ENCODE measurements around the gene HOXC12.

HOXC12 gene

GRCh38 chr12:53941187-53941586, 13.5 kb upstream of the HOXC12 start:
- no peak for DNase-seq

DNA sequence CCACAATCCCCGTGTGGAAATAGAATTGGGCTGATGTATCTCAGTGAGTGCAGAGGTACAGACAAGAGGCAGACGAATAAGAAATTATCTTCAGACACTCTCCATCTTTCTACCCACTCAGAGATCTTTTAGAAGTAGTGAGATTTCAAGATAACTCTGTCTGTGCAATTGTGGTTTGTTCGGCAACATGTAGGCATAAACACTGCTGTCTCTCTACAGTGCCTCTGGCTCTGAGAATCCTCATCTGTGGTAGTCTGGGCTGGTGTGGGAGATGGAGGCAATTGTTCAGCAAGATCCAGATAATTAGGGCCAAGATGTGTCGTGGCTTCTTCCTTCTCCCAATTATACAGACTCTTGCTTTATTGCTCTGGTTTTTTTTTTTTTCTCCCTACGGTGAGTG, 13.0 kb upstream of the HOXC12 start:
- DNase-seq = no peak

- no peak for DNase-seq
Observed at GRCh38 chr12:53942467-53942997, 12.2 kb upstream of the HOXC12 start.

- no peak for DNase-seq
Observed at GRCh38 chr12:53944209-53944608, 10.5 kb upstream of the HOXC12 start.

DNA sequence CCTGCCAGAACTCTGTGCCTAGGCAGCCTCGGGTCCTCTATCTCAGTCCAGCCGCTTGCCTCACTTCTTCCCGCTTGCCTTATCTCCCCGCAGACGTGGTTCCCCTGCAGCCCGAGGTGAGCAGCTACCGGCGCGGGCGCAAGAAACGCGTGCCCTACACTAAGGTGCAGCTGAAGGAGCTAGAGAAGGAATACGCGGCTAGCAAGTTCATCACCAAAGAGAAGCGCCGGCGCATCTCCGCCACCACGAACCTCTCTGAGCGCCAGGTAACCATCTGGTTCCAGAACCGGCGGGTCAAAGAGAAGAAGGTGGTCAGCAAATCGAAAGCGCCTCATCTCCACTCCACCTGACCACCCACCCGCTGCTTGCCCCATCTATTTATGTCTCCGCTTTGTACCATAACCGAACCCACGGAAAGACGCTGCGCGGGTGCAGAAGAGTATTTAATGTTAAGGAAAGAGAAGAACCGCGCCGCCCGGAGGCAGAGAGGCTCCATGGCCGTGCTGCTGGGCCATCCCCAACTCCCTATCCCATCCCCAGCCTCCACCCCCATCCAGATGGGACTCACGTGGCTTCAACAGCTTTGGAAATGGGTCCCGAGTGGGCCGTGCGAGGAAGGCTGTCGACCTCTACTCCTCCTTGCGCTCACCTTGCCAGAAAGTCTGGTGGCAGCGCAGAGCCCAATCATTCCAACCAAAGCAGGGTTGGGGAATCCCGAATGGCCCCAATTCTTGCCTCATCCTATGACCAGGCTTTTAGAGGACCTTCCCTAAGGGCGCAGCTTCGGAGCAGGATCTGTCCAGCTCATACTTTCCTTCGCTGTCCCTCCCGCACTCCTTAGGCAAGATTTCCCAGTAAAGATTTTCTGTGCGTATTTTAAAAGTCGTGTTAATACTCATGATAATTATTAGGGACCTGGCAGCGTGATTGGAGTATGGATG, 9.5 kb upstream of the HOXC12 start:
- no peak for DNase-seq

DNA sequence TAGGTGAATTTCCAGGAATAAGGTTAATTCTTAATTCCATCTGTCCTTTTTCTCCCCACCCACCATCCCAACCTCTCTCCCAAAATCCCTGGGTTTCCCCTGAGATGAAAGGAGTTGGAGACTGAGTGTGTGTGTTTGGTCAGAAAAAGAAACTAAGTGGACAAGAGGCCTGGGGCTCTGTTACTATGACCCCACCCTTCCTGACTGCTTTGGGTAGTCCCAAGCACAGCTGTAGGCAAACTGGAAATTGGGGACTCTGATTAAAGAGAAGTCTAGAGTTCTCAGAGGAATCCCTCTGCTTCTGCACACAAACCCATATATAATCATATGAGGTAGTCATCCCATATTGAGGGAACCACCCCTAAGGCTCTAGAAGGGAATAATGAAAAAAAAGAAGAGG, 7.0 kb upstream of the HOXC12 start:
- DNase-seq = no peak

DNA sequence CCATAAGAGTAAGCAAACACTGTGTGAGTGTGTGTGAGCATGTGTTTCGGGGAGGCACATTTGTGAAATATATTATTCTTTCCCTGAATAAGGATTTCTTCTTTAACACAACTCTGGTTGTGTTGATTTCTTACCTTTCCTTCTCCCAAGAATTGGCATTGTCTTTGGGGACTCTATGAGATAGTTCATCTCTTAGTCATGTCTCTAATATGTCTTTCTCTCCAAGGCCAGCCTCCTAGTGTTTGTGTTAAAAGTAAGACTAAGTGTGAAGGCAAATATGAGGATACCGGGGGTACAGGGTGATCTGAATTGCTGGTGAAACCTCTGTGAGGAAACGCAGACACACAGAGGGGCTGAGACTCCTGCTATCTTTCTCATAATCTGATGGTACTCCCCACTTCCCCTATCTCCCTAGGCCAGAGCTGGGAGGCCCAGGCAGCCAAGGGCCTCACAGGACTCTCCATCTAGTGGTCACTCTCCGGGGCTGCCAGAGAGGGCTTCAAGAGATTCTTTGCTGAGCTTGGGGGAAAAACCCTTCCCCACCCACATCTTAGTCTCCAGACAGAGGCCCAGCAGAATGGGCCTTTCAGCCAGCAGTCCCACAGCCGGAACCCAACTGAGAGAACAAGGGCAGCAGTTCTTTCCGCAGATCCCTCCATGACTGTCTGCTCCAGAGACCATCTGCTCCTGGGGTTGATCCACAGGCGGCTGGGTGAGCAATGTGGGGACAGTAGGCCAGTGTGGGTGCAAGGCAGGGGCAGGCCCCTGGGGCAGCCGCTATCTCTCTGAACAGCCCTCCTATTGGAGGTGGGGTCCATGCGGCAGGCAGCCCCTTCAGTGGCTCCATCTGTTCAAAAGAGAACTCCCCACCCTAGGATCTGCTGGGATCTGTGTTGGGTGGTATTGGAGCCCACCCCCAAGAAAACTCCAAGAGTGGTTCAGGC, 5.8 kb upstream of the HOXC12 start:
- DNase-seq = no peak

- DNase-seq = no peak
Observed at GRCh38 chr12:53949631-53950436, 4.9 kb upstream of the HOXC12 start.

- no peak for DNase-seq
Observed at GRCh38 chr12:53950437-53950773, 4.3 kb upstream of the HOXC12 start.

DNA sequence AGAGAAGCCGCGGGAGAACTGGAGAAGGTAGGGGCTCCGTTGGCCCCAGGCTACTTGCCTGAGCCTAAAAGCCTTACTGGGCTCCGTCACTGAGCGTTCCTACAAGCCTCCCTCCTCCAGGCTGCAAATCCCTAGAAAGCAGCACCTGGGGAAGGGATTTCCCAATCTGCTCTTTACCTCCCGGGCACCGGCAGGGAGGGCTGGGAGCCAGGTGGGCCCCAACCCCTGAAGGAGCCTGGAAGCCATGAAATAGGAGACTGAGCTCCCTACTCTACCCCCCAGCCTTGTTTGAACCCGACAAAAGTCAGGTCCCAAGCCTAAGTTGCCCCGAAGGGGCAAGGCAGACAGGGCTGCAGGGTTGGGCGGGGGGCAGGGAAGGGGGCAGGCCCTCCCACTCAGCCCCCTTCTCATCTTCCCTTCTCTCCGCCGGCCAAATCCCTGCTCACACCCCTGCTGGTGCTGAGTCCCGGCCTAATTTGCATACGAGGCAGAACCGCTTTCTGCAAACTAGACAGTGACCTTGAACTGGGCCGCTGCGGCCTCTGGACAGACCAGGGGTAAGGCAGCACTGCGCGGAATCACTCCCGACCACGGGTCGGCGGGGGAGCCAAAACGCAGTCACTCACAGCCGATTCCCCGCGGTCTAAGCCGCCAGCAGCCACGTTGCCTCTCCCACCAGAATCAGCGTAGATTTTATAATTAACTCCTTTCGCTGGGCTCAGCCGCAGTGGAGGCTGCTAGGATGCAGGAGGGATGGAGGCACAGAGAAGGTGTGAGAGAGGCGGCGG, 3.7 kb upstream of the HOXC12 start:
- DNase-seq = no peak

GRCh38 chr12:53951577-53952334, 2.9 kb upstream of the HOXC12 start:
- DNase-seq = no peak

GRCh38 chr12:53952335-53952694, 2.4 kb upstream of the HOXC12 start:
- no peak for DNase-seq

- no peak for DNase-seq
Observed at GRCh38 chr12:53952871-53953734, 1.6 kb upstream of the HOXC12 start.

DNA sequence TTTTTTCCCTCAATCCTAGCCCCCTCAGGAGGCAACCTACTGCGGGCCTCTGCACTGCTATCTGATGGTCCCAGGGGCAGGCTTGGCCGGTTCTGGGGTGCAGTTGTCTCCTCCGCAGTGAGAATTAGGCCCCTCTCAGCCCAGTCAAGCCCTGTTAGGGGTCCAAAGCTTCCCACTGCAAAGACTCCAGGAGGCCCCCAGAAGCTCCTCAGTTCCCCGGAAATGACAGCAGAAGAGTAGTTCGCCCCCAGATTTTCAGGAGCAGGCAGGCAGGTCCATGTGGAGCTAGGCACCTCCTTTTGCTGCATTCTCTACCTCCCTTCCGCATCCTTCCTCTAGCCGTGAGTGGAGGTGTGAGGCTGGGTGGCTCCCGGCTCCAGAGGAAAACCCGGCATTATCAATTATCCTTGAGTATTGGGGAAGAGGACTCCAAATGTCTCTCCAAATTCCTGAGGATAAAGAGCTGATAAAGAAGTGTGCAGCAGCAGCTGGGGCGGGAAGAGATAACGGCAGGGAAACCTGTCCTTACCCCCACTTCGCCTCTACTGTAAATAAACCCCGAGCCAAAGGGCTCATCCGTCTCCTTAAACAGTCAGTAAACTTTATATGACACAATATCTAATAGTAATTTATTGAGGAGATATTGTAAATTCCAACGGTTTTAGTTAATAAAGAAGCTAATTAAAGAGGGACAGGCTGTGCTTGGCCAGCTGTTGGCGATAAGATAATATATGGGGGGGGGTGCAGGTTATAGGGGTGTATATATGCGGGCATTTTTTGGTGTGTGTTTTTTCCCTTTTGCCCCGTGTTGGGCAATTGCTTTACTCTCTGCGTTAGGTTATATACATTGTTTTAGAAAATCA, 641 bp upstream of the HOXC12 start:
- no peak for DNase-seq

DNA sequence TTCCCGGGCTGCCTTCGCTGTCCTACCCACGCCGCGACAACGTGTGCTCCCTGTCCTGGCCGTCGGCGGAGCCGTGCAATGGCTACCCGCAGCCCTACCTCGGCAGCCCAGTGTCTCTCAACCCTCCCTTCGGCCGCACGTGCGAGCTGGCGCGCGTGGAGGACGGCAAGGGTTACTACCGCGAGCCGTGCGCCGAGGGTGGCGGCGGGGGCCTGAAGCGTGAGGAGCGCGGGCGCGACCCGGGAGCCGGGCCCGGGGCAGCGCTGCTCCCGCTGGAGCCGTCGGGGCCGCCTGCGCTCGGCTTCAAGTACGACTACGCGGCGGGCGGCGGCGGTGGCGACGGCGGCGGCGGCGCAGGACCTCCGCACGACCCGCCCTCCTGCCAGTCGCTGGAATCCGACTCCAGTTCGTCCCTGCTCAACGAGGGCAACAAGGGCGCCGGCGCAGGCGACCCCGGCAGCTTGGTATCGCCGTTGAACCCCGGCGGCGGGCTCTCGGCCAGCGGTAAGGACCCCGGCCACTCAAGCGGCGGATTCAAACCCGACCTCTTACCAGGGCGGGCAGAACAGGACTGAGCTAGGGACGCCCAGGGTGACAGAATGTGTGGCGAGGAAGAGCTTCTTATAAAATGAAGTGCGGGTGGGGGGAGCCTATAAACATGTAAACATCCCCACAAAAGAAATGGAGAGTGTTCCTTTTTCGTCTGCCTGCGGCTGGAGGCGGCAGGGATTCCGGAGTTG, 503 bp downstream of the HOXC12 start:
- DNase-seq = no peak

DNA sequence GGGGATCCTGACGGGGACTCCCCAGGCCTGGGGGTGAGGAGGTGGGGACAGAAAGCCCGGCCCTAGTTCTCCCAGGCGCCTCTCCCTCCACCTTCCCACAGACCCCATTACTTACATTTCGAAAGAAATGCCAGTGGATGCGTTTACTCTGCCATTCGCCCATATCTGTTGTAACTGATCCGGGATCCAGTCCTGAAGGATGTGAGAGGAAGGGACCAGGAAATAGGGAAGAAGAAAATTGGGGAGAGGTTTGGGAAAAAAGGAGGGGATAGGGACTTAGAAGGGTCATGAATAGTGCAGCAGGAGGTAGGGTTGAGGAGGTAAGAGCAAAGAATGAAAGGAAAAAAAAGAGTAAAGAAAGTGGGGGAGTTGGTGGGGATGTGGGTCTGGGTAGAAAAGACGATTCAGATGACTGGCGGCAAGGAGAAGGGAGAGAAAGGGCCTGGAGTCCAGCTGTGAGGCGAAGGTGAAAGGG, 1.1 kb downstream of the HOXC12 start:
- DNase-seq = no peak

- DNase-seq = no peak
Observed at GRCh38 chr12:53956251-53956887, 1.7 kb downstream of the HOXC12 start.
